WTC11 (cell line): ENCODE results near the gene SPATS2. TPM values are rescaled to one million over a fixed set of nuclear protein-coding genes. Genes with fewer than 3 reads are reported as not detected.

Experiments
- ATAC-seq: fragments of 200-7000 bp; cut with Tn5 transposase; 2 replicates; pipeline ENCODE4 v1.10.0; 2021; ENCODE audit warnings: mild to moderate bottlenecking, moderate library complexity
- CTCF ChIA-PET: fragments of 300-600 bp; sonication (Branson Sonifier 250); formaldehyde crosslinking; loops from one replicate; lab custom pipeline; 2021; ENCODE audit warnings: antibody characterized with exemption; lab: Charles Lee
- POLR2A ChIA-PET: fragments of 350-600 bp; sonication (Branson Sonifier 250); formaldehyde crosslinking; loops from one replicate; lab custom pipeline; 2021; ENCODE audit warnings: antibody characterized with exemption; lab: Charles Lee
- DNase-seq: peaks from one replicate; pipeline ENCODE4 v3.0.0; 2021; ENCODE audit warnings: low spot score
- H3K27ac Mint-ChIP-seq: 2 replicates; pipeline ENCODE4 v1.8.0; 2021; ENCODE audit warnings: mixed read lengths
- H3K27me3 Mint-ChIP-seq: 2 replicates; pipeline ENCODE4 v1.8.0; 2021; ENCODE audit warnings: low read depth, mild to moderate bottlenecking, moderate library complexity, mixed read lengths
- H3K36me3 Mint-ChIP-seq: 2 replicates; pipeline ENCODE4 v1.8.0; 2021; ENCODE audit warnings: mixed read lengths
- H3K4me1 Mint-ChIP-seq: 2 replicates; pipeline ENCODE4 v1.8.0; 2022; ENCODE audit warnings: mixed read lengths
- H3K4me3 Mint-ChIP-seq: 2 replicates; pipeline ENCODE4 v1.8.0; 2021; ENCODE audit warnings: mild to moderate bottlenecking, moderate library complexity, mixed read lengths
- H3K9me3 Mint-ChIP-seq: 2 replicates; pipeline ENCODE4 v1.8.0; 2021; ENCODE audit warnings: mixed read lengths
- ESRRA ChIP-seq: sonication (generic); formaldehyde crosslinking; IDR thresholded peaks from 2 replicates; pipeline ENCODE4 v1.8.1; 2022; ENCODE audit warnings: mild to moderate bottlenecking, missing genetic modification reagents, borderline replicate concordance
- ETV6 ChIP-seq: sonication (generic); formaldehyde crosslinking; IDR thresholded peaks from 2 replicates; pipeline ENCODE4 v1.8.1; 2022; ENCODE audit warnings: mild to moderate bottlenecking, missing genetic modification reagents
- HMGA2 ChIP-seq: fragments of 250-450 bp; sonication (Bioruptor Pico); IDR thresholded peaks from 2 replicates; pipeline ENCODE4 v1.4.0; 2021; ENCODE audit warnings: mild to moderate bottlenecking, moderate library complexity
- IRF2 ChIP-seq: sonication (generic); formaldehyde crosslinking; IDR thresholded peaks from 2 replicates; pipeline ENCODE4 v1.8.0; 2022; ENCODE audit warnings: low read depth, missing genetic modification reagents, borderline replicate concordance
- STAT6 ChIP-seq: sonication (generic); formaldehyde crosslinking; conservative IDR thresholded peaks from 2 replicates; pipeline ENCODE4 v1.8.1; 2023; ENCODE audit warnings: mild to moderate bottlenecking, low read depth, missing genetic modification reagents, moderate library complexity
- TCF7 ChIP-seq: sonication (generic); formaldehyde crosslinking; IDR thresholded peaks from 2 replicates; pipeline ENCODE4 v1.8.0; 2022; ENCODE audit warnings: mild to moderate bottlenecking, low read depth, missing genetic modification reagents, moderate library complexity
- ZNF416 ChIP-seq: fragments of 250-450 bp; sonication (Bioruptor Pico); IDR thresholded peaks from 2 replicates; pipeline ENCODE4 v1.9.0; 2021; ENCODE audit warnings: mild to moderate bottlenecking, inconsistent platforms
- ZNF423 ChIP-seq: fragments of 250-450 bp; sonication (Bioruptor Pico); IDR thresholded peaks from 2 replicates; pipeline ENCODE4 v2.1.2; 2022; ENCODE audit warnings: mild to moderate bottlenecking, moderate library complexity
- ZNF671 ChIP-seq: fragments of 250-450 bp; sonication (Bioruptor Pico); IDR thresholded peaks from 2 replicates; pipeline ENCODE4 v1.8.0; 2021; ENCODE audit warnings: mild to moderate bottlenecking
- total RNA-seq: library from RNA; stranded (reverse); gene quantifications from 3 replicates; pipeline ENCODE4 v1.2.3, GENCODE V29; 2021
- TF ChIP-seq, protein P1 (sequence below): sonication (generic); formaldehyde crosslinking; IDR thresholded peaks from 2 replicates; pipeline ENCODE4 v1.8.0; 2023; ENCODE audit warnings: missing genetic modification reagents
- TF ChIP-seq, protein P2 (sequence below): sonication (generic); formaldehyde crosslinking; IDR thresholded peaks from 2 replicates; pipeline ENCODE4 v1.8.1; 2023; ENCODE audit warnings: mild to moderate bottlenecking, missing genetic modification reagents
- TF ChIP-seq, protein P3 (sequence below): sonication (generic); formaldehyde crosslinking; IDR thresholded peaks from 2 replicates; pipeline ENCODE4 v1.8.1; 2022; ENCODE audit warnings: missing genetic modification reagents, borderline replicate concordance
- TF ChIP-seq, protein P4 (sequence below): sonication (generic); formaldehyde crosslinking; IDR thresholded peaks from 2 replicates; pipeline ENCODE4 v1.8.1; 2023; ENCODE audit warnings: mild to moderate bottlenecking, missing genetic modification reagents
- TF ChIP-seq, protein P5 (sequence below): sonication (generic); formaldehyde crosslinking; IDR thresholded peaks from 2 replicates; pipeline ENCODE4 v1.8.0; 2022; ENCODE audit warnings: mild to moderate bottlenecking, missing genetic modification reagents

Gene SPATS2
- total RNA-seq, 1 experiment from 2014 or later: 25.9 TPM

DNA sequence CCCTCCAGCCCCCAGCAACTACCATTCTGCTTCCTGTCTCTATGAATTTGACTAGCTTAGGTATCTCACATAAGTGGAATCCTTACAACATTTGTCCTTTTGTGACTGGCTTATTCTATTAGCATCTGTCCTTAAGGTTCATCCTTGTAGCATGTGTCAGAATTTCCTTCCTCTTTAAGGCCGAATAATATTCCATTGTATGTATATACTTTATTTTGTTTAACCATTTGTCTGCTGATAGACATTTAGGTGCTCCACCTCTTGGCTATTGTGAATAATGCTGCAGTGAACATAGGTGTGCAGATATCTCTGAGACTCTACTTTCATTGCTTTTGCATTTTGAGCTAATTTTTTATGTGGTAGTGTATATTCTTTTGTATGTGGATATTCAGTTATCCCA, 75.7 kb downstream of the SPATS2 start:
- Mint-ChIP-seq H3K9me3 (peaks cover 10% of the 10 kb centered on the region; the same call in 1 of the 2 replicates), H3K4me1 (peaks cover 8% of the 10 kb centered on the region), H3K36me3 (peaks cover 11% of the 10 kb centered on the region), H3K27ac (no peak overlapping the region), H3K27me3 (no peaks in the 10 kb centered on the region), H3K4me3 (no peak overlapping the region)
- ChIA-PET CTCF (no interaction called here), POLR2A (no interaction called here)
- ATAC-seq (no peak), DNase-seq (no peak)
- TF ChIP-seq, protein P1, sequence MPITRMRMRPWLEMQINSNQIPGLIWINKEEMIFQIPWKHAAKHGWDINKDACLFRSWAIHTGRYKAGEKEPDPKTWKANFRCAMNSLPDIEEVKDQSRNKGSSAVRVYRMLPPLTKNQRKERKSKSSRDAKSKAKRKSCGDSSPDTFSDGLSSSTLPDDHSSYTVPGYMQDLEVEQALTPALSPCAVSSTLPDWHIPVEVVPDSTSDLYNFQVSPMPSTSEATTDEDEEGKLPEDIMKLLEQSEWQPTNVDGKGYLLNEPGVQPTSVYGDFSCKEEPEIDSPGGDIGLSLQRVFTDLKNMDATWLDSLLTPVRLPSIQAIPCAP (CRISPR knock-in tag): no peak
- TF ChIP-seq HMGA2 (CRISPR knock-in tag): no peak
- no peak for TF ChIP-seq STAT6 (CRISPR knock-in tag)
- TF ChIP-seq, protein P2, sequence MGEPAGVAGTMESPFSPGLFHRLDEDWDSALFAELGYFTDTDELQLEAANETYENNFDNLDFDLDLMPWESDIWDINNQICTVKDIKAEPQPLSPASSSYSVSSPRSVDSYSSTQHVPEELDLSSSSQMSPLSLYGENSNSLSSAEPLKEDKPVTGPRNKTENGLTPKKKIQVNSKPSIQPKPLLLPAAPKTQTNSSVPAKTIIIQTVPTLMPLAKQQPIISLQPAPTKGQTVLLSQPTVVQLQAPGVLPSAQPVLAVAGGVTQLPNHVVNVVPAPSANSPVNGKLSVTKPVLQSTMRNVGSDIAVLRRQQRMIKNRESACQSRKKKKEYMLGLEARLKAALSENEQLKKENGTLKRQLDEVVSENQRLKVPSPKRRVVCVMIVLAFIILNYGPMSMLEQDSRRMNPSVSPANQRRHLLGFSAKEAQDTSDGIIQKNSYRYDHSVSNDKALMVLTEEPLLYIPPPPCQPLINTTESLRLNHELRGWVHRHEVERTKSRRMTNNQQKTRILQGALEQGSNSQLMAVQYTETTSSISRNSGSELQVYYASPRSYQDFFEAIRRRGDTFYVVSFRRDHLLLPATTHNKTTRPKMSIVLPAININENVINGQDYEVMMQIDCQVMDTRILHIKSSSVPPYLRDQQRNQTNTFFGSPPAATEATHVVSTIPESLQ (CRISPR knock-in tag): no peak
- TF ChIP-seq, protein P3, sequence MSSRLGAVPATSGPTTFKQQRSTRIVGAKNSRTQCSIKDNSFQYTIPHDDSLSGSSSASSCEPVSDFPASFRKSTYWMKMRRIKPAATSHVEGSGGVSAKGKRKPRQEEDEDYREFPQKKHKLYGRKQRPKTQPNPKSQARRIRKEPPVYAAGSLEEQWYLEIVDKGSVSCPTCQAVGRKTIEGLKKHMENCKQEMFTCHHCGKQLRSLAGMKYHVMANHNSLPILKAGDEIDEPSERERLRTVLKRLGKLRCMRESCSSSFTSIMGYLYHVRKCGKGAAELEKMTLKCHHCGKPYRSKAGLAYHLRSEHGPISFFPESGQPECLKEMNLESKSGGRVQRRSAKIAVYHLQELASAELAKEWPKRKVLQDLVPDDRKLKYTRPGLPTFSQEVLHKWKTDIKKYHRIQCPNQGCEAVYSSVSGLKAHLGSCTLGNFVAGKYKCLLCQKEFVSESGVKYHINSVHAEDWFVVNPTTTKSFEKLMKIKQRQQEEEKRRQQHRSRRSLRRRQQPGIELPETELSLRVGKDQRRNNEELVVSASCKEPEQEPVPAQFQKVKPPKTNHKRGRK: no peak
- TF ChIP-seq, protein P4, sequence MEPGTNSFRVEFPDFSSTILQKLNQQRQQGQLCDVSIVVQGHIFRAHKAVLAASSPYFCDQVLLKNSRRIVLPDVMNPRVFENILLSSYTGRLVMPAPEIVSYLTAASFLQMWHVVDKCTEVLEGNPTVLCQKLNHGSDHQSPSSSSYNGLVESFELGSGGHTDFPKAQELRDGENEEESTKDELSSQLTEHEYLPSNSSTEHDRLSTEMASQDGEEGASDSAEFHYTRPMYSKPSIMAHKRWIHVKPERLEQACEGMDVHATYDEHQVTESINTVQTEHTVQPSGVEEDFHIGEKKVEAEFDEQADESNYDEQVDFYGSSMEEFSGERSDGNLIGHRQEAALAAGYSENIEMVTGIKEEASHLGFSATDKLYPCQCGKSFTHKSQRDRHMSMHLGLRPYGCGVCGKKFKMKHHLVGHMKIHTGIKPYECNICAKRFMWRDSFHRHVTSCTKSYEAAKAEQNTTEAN (CRISPR knock-in tag): no peak
- TF ChIP-seq ETV6 (CRISPR knock-in tag): no peak
- TF ChIP-seq ESRRA (CRISPR knock-in tag): no peak
- no peak for TF ChIP-seq TCF7 (CRISPR knock-in tag)
- no peak for TF ChIP-seq IRF2 (CRISPR knock-in tag)
- no peak for TF ChIP-seq ZNF423
- no peak for TF ChIP-seq ZNF671 (CRISPR knock-in tag)
- TF ChIP-seq ZNF416 (CRISPR knock-in tag): no peak
- TF ChIP-seq, protein P5, sequence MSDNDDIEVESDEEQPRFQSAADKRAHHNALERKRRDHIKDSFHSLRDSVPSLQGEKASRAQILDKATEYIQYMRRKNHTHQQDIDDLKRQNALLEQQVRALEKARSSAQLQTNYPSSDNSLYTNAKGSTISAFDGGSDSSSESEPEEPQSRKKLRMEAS: no peak

GRCh38 chr12:49446571-49446970, 79.3 kb downstream of the SPATS2 start:
- Mint-ChIP-seq H3K27me3 (no peaks in the 10 kb centered on the region), H3K4me3 (no peak overlapping the region), H3K9me3 (peaks cover 20% of the 10 kb centered on the region; the same call in 1 of the 2 replicates), H3K4me1 (no peaks in the 10 kb centered on the region), H3K36me3 (peaks cover 25% of the 10 kb centered on the region), H3K27ac (peak overlapping the region; percentile 13; the same call in 1 of the 2 replicates)
- no peak for TF ChIP-seq STAT6 (CRISPR knock-in tag)
- no peak for DNase-seq
- CTCF ChIA-PET: no interaction called here
- no peak for ATAC-seq
- POLR2A ChIA-PET: no interaction called here
